Choroid plexus epithelial cell (primary cell): Measurements from ENCODE around the gene PRR4.

Experiments used
- DNase-seq: peaks from one replicate; pipeline ENCODE4 v3.0.0-alpha.2; 2010; ENCODE audit warnings: low read depth
- H3K4me3 ChIP-seq: 2 replicates; pipeline ENCODE4 v1.5.1; 2011; ENCODE audit warnings: low read depth, mild to moderate bottlenecking, control low read depth, low read length, moderate library complexity
- TF ChIP-seq, protein P1 (sequence below): conservative IDR thresholded peaks from 2 replicates; pipeline ENCODE4 v1.5.1; 2011; ENCODE audit warnings: low read depth, mild to moderate bottlenecking, control low read depth, inconsistent platforms, low read length, moderate library complexity

Gene PRR4

DNA sequence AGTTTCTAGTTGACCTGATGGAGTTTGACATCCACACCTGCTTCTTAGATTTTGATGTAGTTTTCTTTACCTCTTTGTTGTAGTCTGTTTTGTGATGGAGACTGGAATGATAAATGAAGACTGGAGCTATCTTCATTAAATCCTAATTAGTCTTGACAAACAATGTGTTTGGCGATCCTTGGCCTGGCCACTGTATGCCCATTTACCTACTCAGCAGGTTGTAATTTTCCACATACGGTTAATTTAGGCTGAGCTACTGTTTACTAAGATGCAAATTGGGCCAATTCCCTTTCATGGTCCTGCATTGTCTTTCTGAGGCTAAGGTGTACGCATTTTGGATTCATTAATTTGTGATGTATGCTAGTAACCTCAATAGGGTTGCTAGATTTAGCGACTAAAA, 46.7 kb downstream of the PRR4 start, which contains the start of gene TAS2R7:
Gene TAS2R7 (minus strand): TSS at position 41 of the 400 bp plus-strand sequence. CDS start 57 bp downstream, outside the sequence.
- TF ChIP-seq, protein P1, sequence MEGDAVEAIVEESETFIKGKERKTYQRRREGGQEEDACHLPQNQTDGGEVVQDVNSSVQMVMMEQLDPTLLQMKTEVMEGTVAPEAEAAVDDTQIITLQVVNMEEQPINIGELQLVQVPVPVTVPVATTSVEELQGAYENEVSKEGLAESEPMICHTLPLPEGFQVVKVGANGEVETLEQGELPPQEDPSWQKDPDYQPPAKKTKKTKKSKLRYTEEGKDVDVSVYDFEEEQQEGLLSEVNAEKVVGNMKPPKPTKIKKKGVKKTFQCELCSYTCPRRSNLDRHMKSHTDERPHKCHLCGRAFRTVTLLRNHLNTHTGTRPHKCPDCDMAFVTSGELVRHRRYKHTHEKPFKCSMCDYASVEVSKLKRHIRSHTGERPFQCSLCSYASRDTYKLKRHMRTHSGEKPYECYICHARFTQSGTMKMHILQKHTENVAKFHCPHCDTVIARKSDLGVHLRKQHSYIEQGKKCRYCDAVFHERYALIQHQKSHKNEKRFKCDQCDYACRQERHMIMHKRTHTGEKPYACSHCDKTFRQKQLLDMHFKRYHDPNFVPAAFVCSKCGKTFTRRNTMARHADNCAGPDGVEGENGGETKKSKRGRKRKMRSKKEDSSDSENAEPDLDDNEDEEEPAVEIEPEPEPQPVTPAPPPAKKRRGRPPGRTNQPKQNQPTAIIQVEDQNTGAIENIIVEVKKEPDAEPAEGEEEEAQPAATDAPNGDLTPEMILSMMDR: no peak
- no peak for DNase-seq
- no peak within 1 kb of the TSS for H3K4me3 ChIP-seq

DNA sequence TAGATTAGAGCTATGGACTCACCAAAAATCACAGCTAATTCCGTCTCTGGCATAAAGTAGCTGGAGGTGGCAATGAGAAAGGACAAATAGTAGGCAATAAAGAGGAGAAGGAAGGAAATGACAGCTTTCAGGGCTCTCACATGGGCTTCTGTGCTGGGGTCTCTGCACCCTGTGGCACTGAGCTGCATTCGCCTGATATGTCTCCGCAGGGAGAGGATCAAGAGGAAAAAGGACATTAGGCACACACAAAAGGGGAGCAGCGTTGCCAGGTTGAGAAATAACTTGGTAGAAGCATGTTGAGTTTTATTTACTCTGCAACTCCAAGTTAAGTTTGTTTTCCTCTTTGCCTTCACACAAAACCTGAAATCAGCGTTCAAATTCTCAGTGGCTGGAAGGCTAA, 47.5 kb downstream of the PRR4 start:
- TF ChIP-seq, protein P1: no peak
- no peak for DNase-seq
- H3K4me3 ChIP-seq: no peak overlapping the region
